RCC 7860 (cell line): Measurements from ENCODE around the gene IL1R2.

Experiments
- DNase-seq: peaks from one replicate; pipeline ENCODE4 v3.0.0-alpha.2; 2015; ENCODE audit warnings: low spot score
- FAIRE-seq: peaks from 2 replicates; lab custom pipeline; 2012; peaks lifted over from hg19 to GRCh38; lab: Jason Lieb, UNC

Gene IL1R2

DNA sequence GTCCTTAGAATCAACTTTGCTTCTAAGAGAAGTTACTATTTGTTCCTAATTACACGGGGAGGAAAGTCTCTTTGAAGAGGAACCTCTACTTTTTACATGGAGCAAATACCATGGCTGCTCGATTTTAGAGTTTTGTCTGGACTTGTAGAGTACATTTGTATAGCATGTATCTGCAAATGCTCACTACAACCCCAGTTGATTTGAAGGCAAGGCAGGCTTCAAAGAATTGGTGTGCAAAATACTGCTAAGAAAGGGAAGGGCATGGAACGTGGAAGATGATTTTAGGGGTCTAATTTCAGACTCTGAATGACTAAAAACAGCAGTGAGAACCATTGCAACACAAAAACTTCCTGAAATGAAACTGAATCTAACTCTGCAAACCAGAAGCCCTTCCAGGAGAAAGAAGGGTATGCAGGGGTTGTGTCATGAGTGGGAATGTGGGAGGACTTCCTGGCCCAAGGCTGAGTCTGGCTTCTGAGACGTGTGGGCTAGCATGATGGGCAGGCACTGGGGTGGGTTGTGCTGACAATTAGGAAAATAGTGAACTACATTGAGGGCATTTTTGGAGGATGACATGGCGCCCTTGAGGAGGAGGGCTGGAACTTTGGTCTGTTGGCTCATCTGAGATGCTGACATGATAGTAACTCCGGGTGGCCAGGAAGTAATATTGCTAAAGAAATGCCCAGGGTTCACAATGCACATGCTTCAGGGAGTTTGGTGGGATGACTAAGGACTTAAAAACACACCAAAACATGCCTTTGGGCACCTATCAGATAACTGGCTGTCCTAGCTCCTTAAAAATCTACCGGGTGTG, 18.9 kb upstream of the IL1R2 start:
- DNase-seq = peak; percentile 81
- FAIRE-seq = no peak

DNA sequence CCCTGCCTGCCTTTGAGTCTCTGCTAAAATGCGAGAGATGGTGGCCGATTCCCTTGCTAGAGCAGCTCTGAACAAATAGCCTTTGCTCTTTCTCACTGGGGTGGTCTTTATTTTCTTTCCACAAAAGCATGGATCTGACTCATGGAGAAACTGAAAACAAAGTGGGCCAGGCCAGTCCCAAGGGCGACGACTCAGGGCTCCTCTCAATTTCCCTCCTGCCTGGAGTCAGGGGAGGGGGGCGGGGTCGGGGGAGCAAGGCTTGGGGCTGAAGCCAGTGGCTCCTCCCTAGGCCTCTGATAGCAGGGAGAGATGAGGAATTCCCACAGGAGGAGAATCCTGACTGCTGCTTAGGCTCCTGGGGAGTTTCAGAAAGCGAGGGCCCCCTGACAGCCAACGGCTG, 17.1 kb upstream of the IL1R2 start:
- DNase-seq (no peak), FAIRE-seq (no peak)

DNA sequence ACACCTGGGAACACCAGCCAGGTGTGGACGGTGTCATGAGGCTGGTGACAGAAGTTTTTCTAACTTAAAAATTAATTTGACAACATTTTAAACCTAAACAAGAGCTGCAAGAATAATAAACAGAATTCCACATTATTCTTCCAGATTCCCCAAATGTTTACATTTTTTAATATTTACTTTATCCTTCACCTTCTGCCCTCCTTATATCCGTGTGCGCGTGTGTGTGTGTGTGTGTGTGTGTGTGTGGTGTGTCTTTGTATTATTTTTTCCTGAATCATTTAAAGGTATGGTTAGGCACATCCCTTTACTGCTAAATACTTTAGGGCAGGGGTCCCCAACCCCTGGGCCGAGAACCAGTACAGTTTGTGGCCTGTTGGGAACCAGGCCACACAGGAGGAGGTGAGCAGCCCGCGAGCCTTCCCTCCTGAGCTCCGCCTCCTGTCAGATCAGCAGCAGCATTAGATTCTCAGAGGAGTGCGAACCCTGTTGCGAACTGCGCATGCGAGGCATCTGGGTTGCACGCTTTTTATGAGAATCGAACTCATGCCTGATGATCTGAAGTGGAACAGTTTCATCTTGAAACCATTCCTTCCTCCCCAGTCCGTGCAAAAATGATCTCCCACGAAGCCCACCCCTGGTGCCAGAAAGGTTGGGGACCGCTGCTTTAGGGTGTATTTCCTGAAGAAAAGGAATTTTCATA, 16.4 kb upstream of the IL1R2 start:
- DNase-seq (no peak), FAIRE-seq (no peak)

DNA sequence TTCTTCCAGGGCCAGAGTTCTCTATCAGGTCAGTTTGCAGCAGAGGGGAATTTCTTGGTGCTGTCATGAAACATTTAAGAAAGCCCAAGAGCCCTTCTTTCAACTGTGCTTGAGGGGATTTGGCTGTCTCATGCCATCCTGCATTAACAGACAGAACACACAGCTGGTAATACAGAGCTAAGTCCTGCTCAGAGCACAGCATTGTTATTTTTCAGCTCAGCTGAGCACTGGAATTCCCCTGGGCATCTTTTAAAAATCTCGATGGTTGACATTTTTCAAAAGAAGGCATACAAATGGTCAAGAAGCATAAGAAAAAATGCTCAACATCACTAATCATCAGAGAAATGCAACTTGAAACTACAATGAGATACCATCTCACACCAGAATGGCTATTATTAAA, 14.9 kb upstream of the IL1R2 start:
- DNase-seq (no peak), FAIRE-seq (no peak)

DNA sequence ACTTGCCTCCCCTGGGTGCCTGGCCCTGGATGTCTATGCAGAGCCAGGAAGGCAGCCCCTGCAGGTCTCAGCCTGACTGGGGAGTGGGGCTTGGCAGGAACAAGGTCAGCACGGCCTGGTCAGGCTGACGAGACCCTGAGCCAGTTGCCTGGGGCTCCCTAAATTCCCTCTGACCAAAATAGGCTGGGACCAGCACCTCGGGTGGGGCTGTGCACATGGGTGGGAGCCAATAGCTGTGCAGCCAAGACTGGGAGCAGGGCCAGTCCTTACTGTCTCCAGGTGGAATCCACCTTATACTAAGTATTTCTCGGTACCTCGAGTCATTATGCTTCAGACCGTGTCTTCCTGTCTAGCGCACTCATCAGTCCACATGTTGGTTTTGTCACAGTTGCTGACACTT, 11.4 kb upstream of the IL1R2 start:
- FAIRE-seq (no peak), DNase-seq (no peak)

DNA sequence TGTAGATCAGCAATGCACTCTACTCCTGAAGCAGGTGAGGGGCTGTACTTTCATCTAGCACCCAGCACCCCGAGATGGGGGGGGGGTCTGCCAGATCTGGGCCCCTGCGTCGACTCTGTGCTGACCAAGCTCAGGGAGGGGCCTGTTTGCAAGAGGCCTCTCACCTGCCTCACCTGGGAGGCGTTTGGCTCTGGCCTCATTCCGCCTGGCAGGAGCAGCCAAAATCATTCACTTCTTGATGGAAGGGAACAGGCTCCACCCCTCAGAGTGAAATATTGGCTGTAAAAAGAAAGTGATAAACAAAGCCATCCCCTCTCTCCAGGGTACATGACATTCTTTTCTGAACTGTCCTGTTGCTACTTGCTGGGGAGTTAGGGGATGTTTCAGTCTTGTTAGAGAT, 10.7 kb upstream of the IL1R2 start:
- DNase-seq (no peak), FAIRE-seq (no peak)

DNA sequence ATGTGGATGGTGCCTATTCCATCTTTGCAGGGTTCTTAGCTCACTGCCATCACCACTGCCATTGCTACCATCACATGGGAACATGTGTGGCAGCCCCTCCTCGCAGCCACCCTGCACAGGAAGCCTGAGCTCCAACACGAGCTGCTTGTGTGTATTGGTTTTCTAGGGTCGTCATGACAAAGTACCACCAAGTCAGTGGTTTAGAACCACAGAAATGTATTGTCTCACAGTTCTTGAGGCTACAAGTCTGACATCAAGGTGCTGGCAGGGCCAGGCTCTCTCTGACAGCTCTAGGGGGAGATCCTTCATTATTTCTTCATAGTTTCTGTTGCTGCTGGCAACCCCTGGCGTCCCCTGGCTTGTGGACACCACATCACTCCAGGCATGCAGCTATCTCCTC, 10.3 kb upstream of the IL1R2 start:
- FAIRE-seq = no peak

DNA sequence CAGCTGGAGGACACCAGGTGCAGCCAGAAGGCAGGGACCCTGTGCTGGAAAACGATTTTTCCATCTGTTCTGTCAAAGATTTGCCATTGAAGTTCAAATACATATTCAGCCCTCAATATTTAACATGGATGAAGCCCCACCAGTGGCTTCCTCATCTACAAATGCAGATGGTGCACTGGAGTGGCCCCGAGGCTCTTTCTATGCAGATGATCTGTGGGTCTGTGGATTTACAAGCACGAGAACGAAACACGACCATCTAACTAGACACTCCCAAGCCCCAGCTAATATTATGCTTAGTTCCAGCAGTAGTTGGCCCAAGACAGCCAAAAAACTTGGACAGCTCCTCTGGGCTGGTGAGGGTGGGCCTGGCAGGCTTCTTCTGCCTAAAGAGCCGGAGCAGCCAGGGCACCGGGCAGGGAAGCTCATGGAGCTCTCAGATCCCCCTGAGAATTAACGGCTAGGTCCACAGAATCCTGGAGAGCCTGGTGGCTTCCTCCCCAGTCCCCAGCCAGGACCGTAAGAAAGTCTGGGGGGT, 9.2 kb upstream of the IL1R2 start:
- no peak for FAIRE-seq
- DNase-seq = no peak

More for the DNA sequence above, 10.3 kb upstream of the IL1R2 start:
- peak; percentile 10 for DNase-seq

DNA sequence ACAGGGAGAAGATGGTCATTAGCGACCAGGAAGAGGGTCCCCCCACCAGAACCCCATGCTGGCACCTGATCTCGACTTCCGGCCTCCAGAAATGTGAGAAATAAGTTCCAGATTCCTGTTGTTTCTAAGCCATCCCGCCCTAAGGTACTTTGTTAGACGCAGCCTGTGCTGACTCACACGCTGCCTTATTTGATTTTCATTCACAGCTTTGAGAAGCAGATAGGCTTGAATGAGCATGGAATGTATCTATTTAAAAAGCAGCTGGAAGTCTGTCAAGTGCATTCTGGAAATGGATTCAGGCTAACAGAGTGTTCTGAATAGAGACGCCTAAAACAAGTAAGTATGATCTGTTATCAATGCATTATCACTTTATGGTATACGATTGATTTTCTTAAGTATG, 8.3 kb upstream of the IL1R2 start:
- DNase-seq = peak; percentile 88
- peak; percentile 98 for FAIRE-seq

DNA sequence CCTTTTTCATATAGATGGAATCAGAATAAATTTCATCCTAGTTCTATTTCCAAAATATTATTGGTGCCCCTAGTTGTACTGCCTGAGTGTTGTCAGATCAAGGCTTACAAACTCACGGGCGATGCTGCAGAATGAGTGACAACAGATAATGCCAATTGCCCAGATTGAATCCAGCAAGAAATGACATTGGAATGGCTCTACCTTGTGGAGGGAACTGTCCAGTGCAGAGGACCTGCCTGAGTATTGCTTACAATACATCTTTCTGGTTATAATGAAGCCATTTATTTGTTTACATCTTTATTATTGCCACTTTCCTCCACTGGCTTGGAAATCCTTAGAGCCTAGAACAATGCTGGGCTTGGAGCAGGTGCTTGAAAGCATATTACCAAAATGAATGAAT, 7.8 kb upstream of the IL1R2 start:
- peak; percentile 11 for DNase-seq

DNA sequence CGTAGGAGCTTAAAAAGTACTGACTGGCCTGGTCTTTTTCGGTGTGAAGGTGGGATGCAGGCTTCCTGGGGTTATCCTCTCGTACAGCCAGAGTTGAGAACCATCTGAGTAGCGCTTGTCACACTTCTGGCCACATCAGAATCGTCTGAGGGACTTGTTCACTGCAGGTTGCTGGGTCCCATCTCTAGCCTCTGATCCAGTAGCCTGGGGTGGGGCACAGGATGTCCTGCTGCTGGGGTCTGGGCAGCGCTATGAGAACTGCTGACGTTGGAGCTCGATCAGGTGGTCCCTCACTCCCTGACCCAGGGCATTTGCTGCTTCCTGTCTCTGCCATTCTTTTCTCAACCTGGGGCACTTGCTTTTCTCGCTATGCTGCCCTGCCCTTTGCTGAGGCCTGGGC, 7.1 kb upstream of the IL1R2 start:
- DNase-seq = no peak
- FAIRE-seq = no peak

More for the DNA sequence above, 7.8 kb upstream of the IL1R2 start:
- no peak for FAIRE-seq

DNA sequence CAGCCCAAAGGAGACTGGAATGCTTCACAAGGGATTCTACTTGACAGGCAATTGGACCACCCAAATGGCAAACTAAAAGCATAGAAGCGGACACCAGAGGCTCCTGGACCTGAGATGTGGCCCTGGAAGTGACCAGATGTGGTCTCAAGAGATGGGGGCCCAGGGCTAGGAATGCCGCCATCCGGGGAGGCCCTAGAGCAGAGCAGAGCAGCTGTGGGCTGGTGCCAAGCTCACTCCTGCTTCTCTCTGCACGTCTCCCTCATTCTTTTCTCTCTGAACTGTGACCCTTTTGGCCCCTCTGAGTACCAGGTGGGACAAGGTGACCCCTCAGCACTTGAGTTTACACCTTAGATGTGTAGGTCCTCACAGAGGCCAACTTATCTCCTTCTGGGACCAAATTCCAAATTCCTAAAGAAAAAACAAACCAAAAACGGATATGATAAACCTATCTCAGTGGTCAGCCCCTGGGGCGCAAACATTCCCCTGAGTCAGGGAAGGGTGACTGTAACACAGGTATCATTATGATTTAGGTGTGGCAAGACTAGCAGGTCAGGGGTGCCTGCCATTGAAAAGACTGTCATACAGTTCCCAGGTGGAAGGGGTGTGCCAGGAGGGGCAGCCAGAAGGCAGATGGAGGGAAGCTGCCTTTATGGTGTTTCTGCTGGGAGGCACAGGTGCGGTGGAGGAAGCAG, 6.5 kb upstream of the IL1R2 start:
- DNase-seq = no peak
- FAIRE-seq = no peak

DNA sequence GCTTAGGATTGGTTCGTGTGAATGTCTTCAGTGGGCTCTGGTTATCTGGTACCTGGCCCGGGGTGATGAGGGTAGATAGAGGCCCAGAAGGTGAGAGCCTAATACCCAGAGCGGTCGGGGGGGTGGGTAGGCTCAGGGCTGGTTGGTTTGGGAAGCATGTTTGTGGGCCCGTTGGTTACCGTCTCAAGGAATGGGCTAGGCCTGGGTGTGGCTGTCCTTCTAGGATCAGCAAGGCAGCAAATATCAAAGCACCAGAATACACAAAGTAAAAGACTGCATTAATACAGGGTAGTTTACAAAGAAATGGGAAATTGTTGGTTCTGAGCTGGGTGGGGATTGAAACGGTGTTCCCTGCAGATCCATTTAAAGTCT, 6.0 kb upstream of the IL1R2 start:
- DNase-seq = no peak
- no peak for FAIRE-seq

DNA sequence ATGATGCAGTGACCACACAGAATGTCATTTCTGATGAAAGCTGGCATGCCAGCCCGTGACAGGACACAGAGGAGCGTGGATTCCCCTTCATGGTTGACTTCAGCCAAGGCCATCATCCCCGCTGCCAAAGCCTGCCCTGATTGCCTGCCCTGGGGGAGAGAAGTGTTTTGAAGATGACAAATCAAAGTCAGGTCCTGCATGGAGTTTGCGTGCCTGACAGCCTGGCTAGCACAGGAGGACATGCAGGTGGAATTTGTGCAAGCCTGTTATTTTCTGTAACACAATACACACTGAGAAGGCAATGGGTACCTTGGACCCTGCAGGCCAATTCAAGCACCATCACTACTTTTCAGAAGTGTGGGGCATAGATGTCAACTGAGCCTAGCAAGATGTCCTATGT, 5.4 kb upstream of the IL1R2 start:
- FAIRE-seq (peak; percentile 96), DNase-seq (peak; percentile 91)

DNA sequence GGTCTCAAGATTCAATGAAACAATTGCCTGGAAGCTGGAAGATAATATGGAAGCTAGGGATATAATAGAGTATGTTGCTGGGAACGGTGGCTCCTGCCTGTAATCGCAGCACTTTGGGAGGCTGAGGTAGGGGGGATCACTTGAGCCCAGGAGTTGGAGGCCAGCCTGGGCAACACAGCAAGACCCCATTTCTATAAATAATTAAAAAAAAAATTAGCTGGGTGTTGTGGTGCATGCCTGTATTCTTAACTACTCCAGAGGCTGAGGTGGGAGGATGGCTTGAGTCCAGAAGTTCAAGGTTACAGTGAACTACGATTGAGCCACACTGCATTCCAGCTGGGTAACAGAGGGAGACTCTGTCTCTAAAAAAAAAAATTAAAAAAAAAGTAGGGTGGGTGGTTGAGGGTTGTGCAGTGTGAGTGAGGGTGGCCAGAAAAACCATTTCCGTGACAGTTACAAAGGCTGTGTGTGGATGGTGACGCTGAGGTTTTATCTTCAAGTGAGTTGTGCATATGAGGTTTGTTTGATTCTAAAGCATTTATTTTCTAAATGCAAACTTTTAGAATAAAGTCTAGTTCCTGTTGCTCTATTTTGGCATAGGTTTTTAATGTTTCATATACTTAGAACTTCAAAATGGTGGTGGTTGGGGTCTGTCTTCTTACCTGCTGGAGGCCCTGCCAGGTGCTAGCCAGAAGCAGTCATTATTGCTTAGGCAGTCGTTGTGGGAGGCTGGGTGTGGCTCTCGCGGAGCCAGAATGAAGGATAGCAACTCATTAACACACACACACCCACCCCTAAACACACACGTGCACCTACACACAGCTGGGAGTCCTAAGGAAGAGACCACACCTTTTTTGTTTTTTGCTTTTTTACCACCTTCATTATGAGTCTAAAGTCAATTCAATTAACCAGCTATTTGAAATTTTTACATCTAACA, 4.7 kb upstream of the IL1R2 start:
- DNase-seq = peak; percentile 61
- FAIRE-seq = peak; percentile 93

DNA sequence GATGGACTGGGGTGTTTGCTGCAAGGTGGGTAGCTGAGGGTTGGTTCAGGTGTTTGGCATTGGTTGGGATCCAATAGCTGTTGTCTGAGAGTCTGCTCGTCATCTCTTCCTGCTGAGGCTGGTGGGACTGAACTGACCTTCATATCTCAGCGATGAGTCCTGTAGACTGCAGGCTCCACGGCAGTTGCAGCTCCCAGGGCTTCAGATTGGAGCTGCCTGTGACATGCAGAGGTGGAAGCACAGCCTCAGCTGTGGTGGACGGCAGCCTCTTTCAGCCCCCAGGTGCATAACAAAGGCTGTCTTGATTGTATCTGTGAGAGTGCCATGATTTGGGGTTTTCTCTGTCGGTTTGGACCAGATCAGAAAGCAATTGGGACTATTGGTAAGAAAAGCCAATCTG, 3.9 kb upstream of the IL1R2 start:
- DNase-seq = no peak
- no peak for FAIRE-seq

DNA sequence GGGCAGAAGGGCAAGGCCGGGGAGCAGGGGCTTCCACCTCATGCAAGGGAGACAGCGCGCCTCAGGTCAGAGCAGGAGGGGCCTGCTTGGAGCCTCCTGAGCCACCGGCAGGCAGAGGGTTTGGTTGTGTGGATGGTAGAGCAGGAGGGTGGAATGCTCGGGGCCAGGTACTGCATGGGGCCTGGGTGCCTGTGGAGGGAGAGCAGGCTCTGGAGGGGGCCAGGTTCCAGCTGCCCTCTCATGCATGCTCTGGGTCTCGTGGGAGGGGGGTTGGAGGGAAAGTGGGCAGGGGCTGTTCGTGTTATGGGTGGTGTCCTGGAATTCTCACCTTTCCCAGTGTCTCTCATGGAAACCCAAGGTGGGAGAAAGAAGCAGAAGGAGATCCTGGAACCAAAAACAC, 3.2 kb upstream of the IL1R2 start:
- FAIRE-seq (no peak), DNase-seq (no peak)

DNA sequence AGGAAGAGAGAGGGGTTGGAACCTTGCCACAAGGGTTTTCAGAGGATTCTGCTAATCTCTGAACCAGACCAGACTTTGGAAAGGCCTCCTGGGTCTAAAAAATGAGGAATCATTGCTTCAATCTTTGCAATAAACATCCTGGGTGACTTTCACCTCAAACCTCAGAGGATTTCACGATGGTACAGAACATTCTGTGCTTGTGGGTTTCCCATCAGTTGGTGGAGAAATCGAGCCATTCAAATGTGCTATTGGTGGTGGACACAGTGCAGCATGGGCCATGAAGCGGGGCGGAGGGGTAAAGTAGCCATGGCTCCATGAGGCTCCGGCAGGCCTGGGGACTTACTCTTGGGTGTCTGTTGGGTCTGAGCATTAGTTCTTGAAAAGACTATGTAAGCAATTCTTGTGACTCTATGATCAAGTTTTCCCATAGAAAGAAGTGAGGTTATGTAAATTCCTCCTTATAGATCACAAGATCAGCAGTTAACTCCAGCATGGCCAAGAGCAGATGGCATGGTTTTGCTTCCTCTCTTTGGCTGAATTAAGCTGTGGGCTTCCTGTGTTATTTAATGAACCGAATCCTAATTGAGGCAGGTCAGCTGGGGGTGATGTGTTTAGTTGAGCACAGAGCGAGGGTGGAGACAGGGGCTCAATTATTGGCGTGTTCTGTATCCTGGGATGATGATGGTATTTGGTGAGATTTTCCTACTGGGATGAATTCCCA, 1.9 kb upstream of the IL1R2 start:
- no peak for FAIRE-seq
- no peak for DNase-seq

DNA sequence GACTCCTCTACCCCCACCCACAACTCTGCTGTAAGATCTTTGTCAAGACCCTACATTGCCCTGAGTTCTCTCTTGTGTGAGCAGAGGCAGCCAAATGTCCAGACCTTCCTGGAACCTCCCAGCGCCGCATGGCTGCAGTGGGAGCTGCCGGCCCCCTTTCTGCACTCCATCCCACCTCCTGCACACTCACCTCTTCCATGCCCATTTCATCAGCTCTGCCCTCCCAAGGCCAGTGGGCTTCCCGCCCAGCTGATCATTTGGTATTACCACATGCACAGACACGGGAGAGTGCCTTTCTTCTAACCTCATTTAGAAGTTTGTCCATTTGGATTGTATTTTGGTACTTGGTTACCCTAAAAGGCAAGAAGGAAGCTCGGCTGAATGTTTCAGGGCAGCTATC, 2.0 kb downstream of the IL1R2 start:
- no peak for FAIRE-seq

DNA sequence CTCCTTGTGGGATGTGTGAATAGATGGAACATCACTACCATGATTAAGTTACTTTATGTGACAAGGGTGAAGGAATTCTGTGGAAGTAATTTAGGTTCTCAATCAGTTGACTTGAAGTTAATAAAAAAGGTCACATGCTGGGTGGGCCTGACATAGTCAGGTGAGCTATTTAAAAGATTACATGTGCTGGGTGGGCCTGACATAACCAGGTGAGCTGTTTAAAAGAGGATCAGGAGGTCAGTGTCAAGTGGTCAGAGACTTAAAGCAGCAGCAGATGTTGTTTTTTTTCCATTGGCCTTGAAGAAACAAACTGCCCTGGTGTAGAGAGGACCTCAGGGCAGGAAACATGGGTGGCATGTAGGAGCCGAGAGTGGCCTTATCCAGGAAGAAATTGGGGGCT, 3.3 kb downstream of the IL1R2 start:
- DNase-seq (no peak), FAIRE-seq (no peak)

More for the DNA sequence above, 2.0 kb downstream of the IL1R2 start:
- no peak for DNase-seq
